Activated CD4-positive, alpha-beta T cell treated with anti-CD3 and anti-CD28 coated beads, Interleukin-2, amount 50 U/mL, for 24 hours (primary cell): ENCODE data around the gene C6orf89.
"Not testable (repeated sequence)": the region's sequence is repeated elsewhere in the genome, so short reads cannot be mapped to it uniquely, and the experiment has no call there.

Source experiments
- DNase-seq, 2 donors: peaks; one replicate each; pipeline ENCODE4 v3.0.0-alpha.2; 2020; ENCODE audit warnings: low read depth in 1 of 2, low spot score in 1 of 2

C6orf89 gene

DNA sequence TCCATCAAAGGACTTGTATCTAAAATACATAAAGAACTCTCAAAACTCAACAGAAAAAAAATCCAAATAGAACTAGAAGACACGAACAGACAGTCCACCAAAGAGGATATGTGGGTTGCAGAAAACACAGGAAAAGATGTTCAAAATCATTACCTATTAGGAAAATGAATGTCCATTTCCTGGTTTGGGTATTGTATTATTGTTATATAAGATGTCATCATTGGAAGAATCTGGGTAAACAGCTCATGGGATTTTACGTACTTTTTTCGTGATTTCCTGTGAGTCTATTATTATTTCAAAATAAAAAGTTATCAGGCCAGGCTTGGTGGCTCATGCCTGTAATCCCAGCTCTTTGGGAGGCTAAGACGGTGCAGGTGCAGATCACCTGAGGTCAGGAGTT is 59.5 kb downstream of the C6orf89 start:
- no peak for DNase-seq

GRCh38 chr6:36946526-36946925 is 60.8 kb downstream of the C6orf89 start:
- no peak for DNase-seq

GRCh38 chr6:36947570-36948351 is 62.0 kb downstream of the C6orf89 start:
- DNase-seq = no peak

GRCh38 chr6:36949076-36949475 is 63.3 kb downstream of the C6orf89 start:
- not testable (repeated sequence) for DNase-seq

- DNase-seq = no peak
These were observed 63.9 kb downstream of the C6orf89 start for GRCh38 chr6:36949636-36950035.

- DNase-seq = no peak
These were observed 68.1 kb downstream of the C6orf89 start for GRCh38 chr6:36953931-36954261.

- no peak for DNase-seq
These were observed 68.6 kb downstream of the C6orf89 start, which contains the start of gene PI16 for GRCh38 chr6:36954262-36954931. Gene PI16 (plus strand): TSS chr6:36954738. CDS start chr6:36954761, 23 bp downstream.

- DNase-seq = no peak
These were observed 69.4 kb downstream of the C6orf89 start for GRCh38 chr6:36955136-36955535.

- no peak for DNase-seq
These were observed 70.1 kb downstream of the C6orf89 start for GRCh38 chr6:36955671-36956445.

- no peak for DNase-seq
These were observed 70.7 kb downstream of the C6orf89 start for GRCh38 chr6:36956446-36956820.

DNA sequence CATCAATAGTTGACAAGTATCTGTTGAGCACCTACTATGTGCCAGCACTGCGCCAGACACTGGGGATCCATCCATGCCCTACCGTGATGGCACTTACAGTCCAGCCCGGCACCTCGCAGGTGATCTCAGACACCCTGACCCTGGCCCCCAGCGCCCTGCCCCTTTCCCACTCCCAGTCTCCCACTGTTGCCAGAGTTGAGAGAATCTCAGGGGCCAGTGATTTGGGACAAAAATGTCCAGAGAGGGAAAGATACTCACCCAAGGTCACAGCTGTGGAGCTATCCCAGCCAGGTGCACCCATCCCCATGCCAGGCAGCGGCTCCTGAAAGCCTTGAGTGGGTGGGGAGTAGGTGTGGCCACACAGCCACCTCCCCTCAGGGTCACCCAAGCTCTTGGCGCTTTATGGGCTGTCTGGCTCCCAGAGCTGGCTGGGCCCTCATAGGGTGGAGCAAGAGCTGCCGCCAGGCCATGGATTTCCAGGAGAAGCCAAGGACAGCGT is 72.1 kb downstream of the C6orf89 start:
- no peak for DNase-seq

GRCh38 chr6:36958775-36959554 is 73.2 kb downstream of the C6orf89 start:
- no peak for DNase-seq

- no peak for DNase-seq
These were observed 74.0 kb downstream of the C6orf89 start for GRCh38 chr6:36959555-36960250.

GRCh38 chr6:36961441-36962435 is 76.0 kb downstream of the C6orf89 start:
- no peak for DNase-seq

DNA sequence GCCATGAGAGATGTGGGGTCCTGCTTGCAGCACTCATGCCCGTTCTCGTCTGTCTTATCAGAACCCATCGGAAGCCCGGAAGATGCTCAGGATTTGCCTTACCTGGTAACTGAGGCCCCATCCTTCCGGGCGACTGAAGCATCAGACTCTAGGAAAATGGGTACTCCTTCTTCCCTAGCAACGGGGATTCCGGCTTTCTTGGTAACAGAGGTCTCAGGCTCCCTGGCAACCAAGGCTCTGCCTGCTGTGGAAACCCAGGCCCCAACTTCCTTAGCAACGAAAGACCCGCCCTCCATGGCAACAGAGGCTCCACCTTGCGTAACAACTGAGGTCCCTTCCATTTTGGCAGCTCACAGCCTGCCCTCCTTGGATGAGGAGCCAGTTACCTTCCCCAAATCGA is 77.1 kb downstream of the C6orf89 start:
- DNase-seq = peak; percentile 46 to 63

DNA sequence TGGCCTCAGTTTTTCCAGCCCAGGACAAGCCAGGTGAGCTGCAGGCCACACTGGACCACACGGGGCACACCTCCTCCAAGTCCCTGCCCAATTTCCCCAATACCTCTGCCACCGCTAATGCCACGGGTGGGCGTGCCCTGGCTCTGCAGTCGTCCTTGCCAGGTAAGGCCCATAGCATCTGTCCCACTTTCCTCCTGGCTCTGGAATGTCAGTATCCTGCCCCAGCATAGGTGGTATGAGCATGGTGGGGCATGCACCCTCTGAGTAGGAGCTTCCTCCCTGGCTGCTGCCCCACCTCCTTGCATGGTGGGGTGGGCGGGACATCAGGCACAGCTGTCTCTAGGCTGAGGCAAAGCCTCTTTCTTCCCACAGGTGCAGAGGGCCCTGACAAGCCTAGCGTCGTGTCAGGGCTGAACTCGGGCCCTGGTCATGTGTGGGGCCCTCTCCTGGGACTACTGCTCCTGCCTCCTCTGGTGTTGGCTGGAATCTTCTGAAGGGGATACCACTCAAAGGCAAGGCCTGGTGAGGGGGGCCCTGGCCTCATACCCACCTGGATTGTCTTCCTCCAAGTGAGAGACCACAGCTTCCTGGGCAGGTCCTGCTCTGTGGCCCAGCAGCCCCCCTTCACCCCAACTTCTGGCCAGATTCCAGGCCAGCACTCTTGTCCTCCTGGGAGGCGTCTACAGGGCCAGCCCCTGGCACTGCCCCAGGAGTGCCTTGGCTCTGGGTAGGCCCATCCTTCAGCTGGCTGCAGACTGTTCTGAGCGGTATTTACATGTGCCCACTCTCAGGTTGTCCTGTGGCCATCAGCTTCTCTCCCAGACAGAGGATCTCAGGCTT is 77.9 kb downstream of the C6orf89 start:
- DNase-seq = no peak

DNA sequence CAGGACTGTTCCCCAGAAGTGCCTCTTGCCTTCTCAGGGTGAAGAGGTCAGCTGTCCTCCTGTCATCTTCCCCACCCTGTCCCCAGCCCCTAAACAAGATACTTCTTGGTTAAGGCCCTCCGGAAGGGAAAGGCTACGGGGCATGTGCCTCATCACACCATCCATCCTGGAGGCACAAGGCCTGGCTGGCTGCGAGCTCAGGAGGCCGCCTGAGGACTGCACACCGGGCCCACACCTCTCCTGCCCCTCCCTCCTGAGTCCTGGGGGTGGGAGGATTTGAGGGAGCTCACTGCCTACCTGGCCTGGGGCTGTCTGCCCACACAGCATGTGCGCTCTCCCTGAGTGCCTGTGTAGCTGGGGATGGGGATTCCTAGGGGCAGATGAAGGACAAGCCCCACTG is 78.6 kb downstream of the C6orf89 start:
- no peak for DNase-seq

DNA sequence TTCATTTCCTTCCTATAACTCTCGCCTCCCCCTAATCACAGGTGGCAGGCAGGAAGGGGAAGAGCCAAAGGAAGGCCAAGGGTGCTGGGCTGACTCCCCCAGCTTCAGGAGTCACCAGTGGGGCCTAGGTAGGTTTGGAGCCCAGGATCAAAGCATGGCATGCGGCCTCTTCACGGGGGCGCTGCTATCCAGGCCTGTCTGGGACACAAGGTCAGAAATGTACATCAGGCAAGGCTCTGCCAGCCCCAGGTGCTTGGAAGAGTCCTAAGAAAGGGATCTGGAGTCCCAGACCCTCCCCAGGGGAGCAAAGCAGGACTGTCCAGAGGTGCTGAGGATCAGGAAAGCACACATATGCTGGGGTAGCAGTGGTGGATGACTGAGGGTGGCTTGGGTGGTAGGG is 79.2 kb downstream of the C6orf89 start:
- no peak for DNase-seq
